A549 (cell line): ENCODE measurements around the gene GALNT15. TPM values are rescaled to one million over a fixed set of nuclear protein-coding genes. Genes with fewer than 3 reads are reported as not detected.
A peak's percentile ranks its signal among the peaks of the same experiment; 100 is the strongest.

Experiments used
- ATAC-seq, 2 experiments: fragments of 200-7000 bp in 1 of 2; fragments of >200 bp in 1 of 2; cut with Nextera tagmentation in 1 of 2; cut with Tn5 transposase in 1 of 2; 3 replicates each; pipeline versions ENCODE4 v1.8.0 to v1.9.1; 2018 to 2020; ENCODE audit warnings: mild to moderate bottlenecking in 1 of 2, moderate library complexity in 1 of 2
- CTCF ChIA-PET: fragments of 300-600 bp; sonication (Branson Sonifier 250); formaldehyde crosslinking; extraction: SDS; loops from one replicate; lab custom pipeline; 2021; ENCODE audit warnings: antibody characterized with exemption, inconsistent platforms; lab: Yijun Ruan, JAX
- POLR2A ChIA-PET: fragments of 350-600 bp; formaldehyde crosslinking; extraction: SDS; loops from one replicate; lab custom pipeline; 2021; ENCODE audit warnings: antibody characterized with exemption, inconsistent platforms; lab: Yijun Ruan, JAX
- DNase-seq, 2 experiments: peaks; one replicate each; pipeline versions ENCODE4 v3.0.0 to v3.0.0-alpha.2; 2011 to 2016; ENCODE audit warnings: low read depth in 1 of 2, low spot score in 1 of 2
- FAIRE-seq: peaks from 2 replicates; lab custom pipeline; 2011; peaks lifted over from hg19 to GRCh38; lab: Jason Lieb, UNC
- H3K27ac ChIP-seq, 2 experiments: fragments of >200 bp; sonication (Bioruptor Twin); formaldehyde crosslinking; 3 replicates each; pipeline ENCODE4 v1.5.1; 2016 to 2017
- H3K4me1 ChIP-seq: fragments of >200 bp; sonication (Bioruptor Twin); formaldehyde crosslinking; 3 replicates; pipeline ENCODE4 v1.6.1; 2016
- H3K4me2 ChIP-seq: fragments of >200 bp; sonication (Bioruptor Twin); formaldehyde crosslinking; 3 replicates; pipeline ENCODE4 v1.6.1; 2016
- H3K4me3 ChIP-seq: fragments of >200 bp; sonication (Bioruptor Twin); formaldehyde crosslinking; 3 replicates; pipeline ENCODE4 v1.5.1; 2016
- H3K9me3 ChIP-seq: fragments of >200 bp; sonication (Bioruptor Twin); formaldehyde crosslinking; 3 replicates; pipeline ENCODE4 v1.6.1; 2016
- BHLHE40 ChIP-seq: IDR thresholded peaks from 2 replicates; pipeline ENCODE4 v1.6.1; 2012; ENCODE audit warnings: low read depth, low read length, inconsistent platforms
- CEBPB ChIP-seq, 2 experiments: fragments of >200 bp in 1 of 2; sonication (Bioruptor Twin) in 1 of 2; formaldehyde crosslinking in 1 of 2; IDR thresholded peaks; 2 replicates each; pipeline ENCODE4 v1.6.1; 2012 to 2016
- EHF ChIP-seq: fragments of 250-450 bp; sonication (Bioruptor Pico); IDR thresholded peaks from 2 replicates; pipeline ENCODE4 v1.5.0; 2020; ENCODE audit warnings: mild to moderate bottlenecking
- EP300 ChIP-seq, 2 experiments: fragments of >200 bp; sonication (Bioruptor Twin); formaldehyde crosslinking; IDR thresholded peaks; 2 replicates in 1 of 2; 3 replicates in 1 of 2; pipeline ENCODE4 v1.6.1; 2016 to 2017
- FOSL2 ChIP-seq, 2 experiments: fragments of 450-650 bp in 1 of 2; fragments of >200 bp in 1 of 2; sonication (Bioruptor Twin) in 1 of 2; formaldehyde crosslinking; IDR thresholded peaks; 2 replicates each; pipeline versions ENCODE4 v1.5.0 to v1.6.1; 2016 to 2020; ENCODE audit warnings: mild to moderate bottlenecking in 1 of 2, moderate library complexity in 1 of 2
- GATA3 ChIP-seq: IDR thresholded peaks from 2 replicates; pipeline ENCODE4 v1.6.1; 2012; ENCODE audit warnings: borderline replicate concordance
- HEYL ChIP-seq: fragments of 250-450 bp; sonication (Bioruptor Pico); IDR thresholded peaks from 2 replicates; pipeline ENCODE4 v1.8.0; 2021; ENCODE audit warnings: mild to moderate bottlenecking, moderate library complexity
- HOXB13 ChIP-seq: fragments of 250-450 bp; sonication (Bioruptor Pico); IDR thresholded peaks from 2 replicates; pipeline ENCODE4 v1.5.0; 2020; ENCODE audit warnings: low read depth, mild to moderate bottlenecking, moderate library complexity
- HOXB5 ChIP-seq: fragments of 250-450 bp; sonication (Bioruptor Pico); IDR thresholded peaks from 2 replicates; pipeline ENCODE4 v1.5.0; 2020; ENCODE audit warnings: mild to moderate bottlenecking, moderate library complexity
- JUN ChIP-seq, 2 experiments: fragments of >200 bp; sonication (Bioruptor Twin); formaldehyde crosslinking; IDR thresholded peaks; 2 replicates in 1 of 2; 3 replicates in 1 of 2; pipeline ENCODE4 v1.6.1; 2016 to 2017
- JUNB ChIP-seq: fragments of >200 bp; sonication (Bioruptor Twin); formaldehyde crosslinking; IDR thresholded peaks from 2 replicates; pipeline ENCODE4 v1.6.1; 2016
- MAFK ChIP-seq: fragments of 450-650 bp; IDR thresholded peaks from 2 replicates; pipeline ENCODE4 v1.6.1; 2014; ENCODE audit not compliant: partially characterized antibody
- NR3C1 ChIP-seq: fragments of >200 bp; sonication (Bioruptor Twin); formaldehyde crosslinking; IDR thresholded peaks from 3 replicates; pipeline ENCODE4 v1.6.1; 2017
- POLR2AphosphoS2 ChIP-seq: conservative IDR thresholded peaks from 2 replicates; pipeline ENCODE4 v1.6.1; 2012; ENCODE audit warnings: low read length, improper control_type of control experiment, inconsistent platforms
- RAD21 ChIP-seq, 2 experiments: fragments of >200 bp in 1 of 2; sonication (Bioruptor Twin) in 1 of 2; formaldehyde crosslinking in 1 of 2; IDR thresholded peaks in 1 of 2; conservative IDR thresholded peaks in 1 of 2; 2 replicates in 1 of 2; 3 replicates in 1 of 2; pipeline ENCODE4 v1.6.1; 2012 to 2018; ENCODE audit warnings: inconsistent platforms in 1 of 2
- RNF2 ChIP-seq: fragments of 200-600 bp; sonication (generic); IDR thresholded peaks from 2 replicates; pipeline ENCODE4 v1.6.1; 2016; ENCODE audit warnings: low read depth, mild to moderate bottlenecking, antibody characterized with exemption, moderate library complexity, borderline replicate concordance
- SREBF2 ChIP-seq: fragments of 450-650 bp; IDR thresholded peaks from 2 replicates; pipeline ENCODE4 v1.6.1; 2014; ENCODE audit warnings: mild to moderate bottlenecking, moderate library complexity
- WGBS: methylation state at CpG from one replicate; pipeline ENCODE4 v1.1.6; 2017; ENCODE audit errors: missing lambda C conversion rate; 5-methylcytosine and 5-hydroxymethylcytosine counted together
- polyA plus RNA-seq, 4 experiments: library from polyadenylated mRNA; depleted of rRNA in 3 of 4; stranded (reverse); fragments of >200 nt; fragmentation: RNase III in 1 of 4; extraction: RNeasy Plus Mini Kit Qiagen cat#74134 plus additional on column Dnase treatment in 1 of 4; gene quantifications; 2 replicates in 3 of 4; 3 replicates in 1 of 4; pipeline ENCODE4 v1.2.3, GENCODE V29; 2011 to 2017
- TF ChIP-seq, protein P1 (sequence below): IDR thresholded peaks from 2 replicates; pipeline ENCODE4 v1.6.1; 2012
- TF ChIP-seq, protein P2 (sequence below): IDR thresholded peaks from 2 replicates; pipeline ENCODE4 v1.6.1; 2012
- TF ChIP-seq, protein P3 (sequence below): fragments of >200 bp; sonication (Bioruptor Twin); formaldehyde crosslinking; IDR thresholded peaks from 3 replicates; pipeline ENCODE4 v1.6.1; 2016
- TF ChIP-seq, protein P4 (sequence below): fragments of 250-450 bp; sonication (Bioruptor Pico); IDR thresholded peaks from 2 replicates; pipeline ENCODE4 v1.5.0; 2020; ENCODE audit warnings: low read depth, mild to moderate bottlenecking, moderate library complexity
- TF ChIP-seq, protein P5 (sequence below): fragments of 450-650 bp; IDR thresholded peaks from 2 replicates; pipeline ENCODE4 v1.6.1; 2014; ENCODE audit warnings: antibody characterized with exemption
- TF ChIP-seq, protein P6 (sequence below): fragments of 250-450 bp; sonication (Bioruptor Pico); IDR thresholded peaks from 2 replicates; pipeline ENCODE4 v1.5.0; 2021; ENCODE audit warnings: mild to moderate bottlenecking, moderate library complexity, borderline replicate concordance

Gene GALNT15
- polyA plus RNA-seq, 2 of the 4 experiments (the other 2 are of a cell fraction): 0.04 TPM; not detected in 1

DNA sequence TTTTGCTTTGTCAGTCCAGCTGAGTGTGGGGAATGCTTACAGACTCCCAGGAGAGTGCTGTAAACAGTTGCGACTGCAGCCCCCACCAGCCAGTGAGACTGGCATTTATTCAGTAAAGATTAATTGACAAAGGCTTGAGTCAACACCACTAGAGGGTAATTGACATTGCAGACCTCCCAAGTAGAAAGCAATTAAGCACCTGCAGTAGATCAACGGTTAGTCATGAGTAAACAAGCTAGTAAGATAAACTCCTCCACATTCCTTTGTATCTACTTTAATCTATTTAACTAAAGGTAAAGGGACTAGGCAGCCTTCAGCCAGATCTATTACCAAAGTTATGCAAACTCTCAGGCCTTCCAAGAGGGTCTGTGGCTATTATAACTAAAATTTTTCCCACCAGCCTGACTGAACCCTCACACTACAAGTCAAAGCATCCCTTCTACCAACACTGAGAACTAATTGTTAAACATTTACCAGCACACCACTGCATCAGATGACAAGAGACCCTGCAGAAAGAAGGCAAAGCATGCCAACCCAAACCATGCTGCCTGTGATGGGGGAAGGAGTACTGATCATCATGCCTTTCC lies 30.5 kb upstream of the GALNT15 start:
- DNase-seq: peak in 1 of 2 experiments; percentile 85
- peak; percentile 65 to 83 for ATAC-seq
- peak overlapping the region; percentile 71 to 78 for H3K27ac ChIP-seq
- H3K4me1 ChIP-seq: peaks cover 47% of the 10 kb centered on the region
- ChIA-PET CTCF (interaction anchor here (0.9 to 3.4 kb wide), 5 partner anchors 13 to 84 kb away, joined by 3 to 15 read pairs (median 5); no protein-coding TSS in a partner anchor), POLR2A (no interaction called here)
- H3K9me3 ChIP-seq: no peaks in the 10 kb centered on the region
- no peak overlapping the region for H3K4me3 ChIP-seq
- TF ChIP-seq, protein P1, sequence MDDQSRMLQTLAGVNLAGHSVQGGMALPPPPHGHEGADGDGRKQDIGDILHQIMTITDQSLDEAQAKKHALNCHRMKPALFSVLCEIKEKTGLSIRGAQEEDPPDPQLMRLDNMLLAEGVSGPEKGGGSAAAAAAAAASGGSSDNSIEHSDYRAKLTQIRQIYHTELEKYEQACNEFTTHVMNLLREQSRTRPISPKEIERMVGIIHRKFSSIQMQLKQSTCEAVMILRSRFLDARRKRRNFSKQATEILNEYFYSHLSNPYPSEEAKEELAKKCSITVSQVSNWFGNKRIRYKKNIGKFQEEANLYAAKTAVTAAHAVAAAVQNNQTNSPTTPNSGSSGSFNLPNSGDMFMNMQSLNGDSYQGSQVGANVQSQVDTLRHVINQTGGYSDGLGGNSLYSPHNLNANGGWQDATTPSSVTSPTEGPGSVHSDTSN: 0 out of 2 replicates have a peak, but pooled peaks have one; percentile 42
- TF ChIP-seq, protein P2, sequence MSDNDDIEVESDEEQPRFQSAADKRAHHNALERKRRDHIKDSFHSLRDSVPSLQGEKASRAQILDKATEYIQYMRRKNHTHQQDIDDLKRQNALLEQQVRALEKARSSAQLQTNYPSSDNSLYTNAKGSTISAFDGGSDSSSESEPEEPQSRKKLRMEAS: peak; percentile 76
- TF ChIP-seq GATA3: peak; percentile 92
- TF ChIP-seq EP300 (IDR thresholded peaks at IDR 0.05): peak; percentile 75 to 85; a peak in 4 of 5 replicates
- TF ChIP-seq RAD21 (conservative IDR thresholded peaks at IDR 0.05 in 1 of 2, IDR thresholded peaks at IDR 0.05 in 1 of 2): peak in 1 of 2 experiments; percentile 32; a peak in 2 of 5 replicates
- no peak for TF ChIP-seq FOSL2 (IDR thresholded peaks at IDR 0.05)
- peak; percentile 43; the same call in 1 of the 2 replicates for TF ChIP-seq FOSL2 (CRISPR knock-in tag; IDR thresholded peaks at IDR 0.05)
- no peak for TF ChIP-seq RNF2
- peak; percentile 72 for TF ChIP-seq JUNB
- no peak for TF ChIP-seq BHLHE40
- peak; percentile 23; the same call in 1 of the 2 replicates for TF ChIP-seq HOXB13 (CRISPR knock-in tag)
- TF ChIP-seq MAFK: no peak
- TF ChIP-seq, protein P3, sequence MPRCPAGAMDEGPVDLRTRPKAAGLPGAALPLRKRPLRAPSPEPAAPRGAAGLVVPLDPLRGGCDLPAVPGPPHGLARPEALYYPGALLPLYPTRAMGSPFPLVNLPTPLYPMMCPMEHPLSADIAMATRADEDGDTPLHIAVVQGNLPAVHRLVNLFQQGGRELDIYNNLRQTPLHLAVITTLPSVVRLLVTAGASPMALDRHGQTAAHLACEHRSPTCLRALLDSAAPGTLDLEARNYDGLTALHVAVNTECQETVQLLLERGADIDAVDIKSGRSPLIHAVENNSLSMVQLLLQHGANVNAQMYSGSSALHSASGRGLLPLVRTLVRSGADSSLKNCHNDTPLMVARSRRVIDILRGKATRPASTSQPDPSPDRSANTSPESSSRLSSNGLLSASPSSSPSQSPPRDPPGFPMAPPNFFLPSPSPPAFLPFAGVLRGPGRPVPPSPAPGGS: peak; percentile 53; the same call in 1 of the 3 replicates
- peak; percentile 77 to 89 for TF ChIP-seq JUN (IDR thresholded peaks at IDR 0.05)
- TF ChIP-seq POLR2AphosphoS2: no peak
- TF ChIP-seq HOXB5 (CRISPR knock-in tag): peak; percentile 61; the same call in 1 of the 2 replicates
- TF ChIP-seq CEBPB (IDR thresholded peaks at IDR 0.05): peak in 1 of 2 experiments; percentile 57; a peak in 1 of 4 replicates
- TF ChIP-seq, protein P4, sequence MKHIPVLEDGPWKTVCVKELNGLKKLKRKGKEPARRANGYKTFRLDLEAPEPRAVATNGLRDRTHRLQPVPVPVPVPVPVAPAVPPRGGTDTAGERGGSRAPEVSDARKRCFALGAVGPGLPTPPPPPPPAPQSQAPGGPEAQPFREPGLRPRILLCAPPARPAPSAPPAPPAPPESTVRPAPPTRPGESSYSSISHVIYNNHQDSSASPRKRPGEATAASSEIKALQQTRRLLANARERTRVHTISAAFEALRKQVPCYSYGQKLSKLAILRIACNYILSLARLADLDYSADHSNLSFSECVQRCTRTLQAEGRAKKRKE (CRISPR knock-in tag): no peak
- H3K4me2 ChIP-seq: peak overlapping the region; percentile 68
- 1% methylated on average over 2 of the region's 2 CpGs for WGBS
- no peak for FAIRE-seq

DNA sequence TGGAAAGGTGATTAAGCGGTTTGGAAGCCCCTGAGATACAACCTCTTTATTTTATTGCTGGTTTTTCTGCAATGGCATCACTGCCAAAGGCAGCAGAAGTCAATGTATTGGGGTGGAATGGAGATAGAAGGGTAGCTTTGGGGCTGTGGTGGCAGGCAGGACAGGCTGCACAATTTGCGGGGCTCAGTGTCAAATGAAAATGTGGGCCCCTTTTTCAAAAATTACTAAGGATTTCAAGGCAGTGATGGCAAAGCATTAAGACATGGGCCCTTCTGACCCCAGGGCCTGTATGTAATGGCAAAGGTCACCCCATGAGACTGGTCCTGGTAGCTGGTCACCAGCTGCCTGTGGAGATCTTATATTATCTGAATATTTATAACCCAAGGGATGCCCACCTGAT lies 29.3 kb upstream of the GALNT15 start:
- Histone ChIP-seq H3K9me3 (no peaks in the 10 kb centered on the region), H3K4me2 (peak overlapping the region; percentile 68; the same call in 2 of the 3 replicates), H3K4me1 (peaks cover 50% of the 10 kb centered on the region), H3K27ac (peak overlapping the region; percentile 71 to 78), H3K4me3 (no peak overlapping the region)
- no peak for FAIRE-seq
- WGBS: 100% methylated on average over 2 of the region's 2 CpGs
- TF ChIP-seq, protein P5, sequence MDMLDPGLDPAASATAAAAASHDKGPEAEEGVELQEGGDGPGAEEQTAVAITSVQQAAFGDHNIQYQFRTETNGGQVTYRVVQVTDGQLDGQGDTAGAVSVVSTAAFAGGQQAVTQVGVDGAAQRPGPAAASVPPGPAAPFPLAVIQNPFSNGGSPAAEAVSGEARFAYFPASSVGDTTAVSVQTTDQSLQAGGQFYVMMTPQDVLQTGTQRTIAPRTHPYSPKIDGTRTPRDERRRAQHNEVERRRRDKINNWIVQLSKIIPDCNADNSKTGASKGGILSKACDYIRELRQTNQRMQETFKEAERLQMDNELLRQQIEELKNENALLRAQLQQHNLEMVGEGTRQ: no peak
- no peak for TF ChIP-seq CEBPB (IDR thresholded peaks at IDR 0.05)
- TF ChIP-seq HEYL (CRISPR knock-in tag): no peak
- no peak for TF ChIP-seq HOXB5 (CRISPR knock-in tag)
- TF ChIP-seq SREBF2: no peak
- no peak for TF ChIP-seq NR3C1
- TF ChIP-seq FOSL2 (IDR thresholded peaks at IDR 0.05): no peak
- TF ChIP-seq FOSL2 (CRISPR knock-in tag; IDR thresholded peaks at IDR 0.05): no peak
- no peak for TF ChIP-seq EHF
- TF ChIP-seq, protein P6, sequence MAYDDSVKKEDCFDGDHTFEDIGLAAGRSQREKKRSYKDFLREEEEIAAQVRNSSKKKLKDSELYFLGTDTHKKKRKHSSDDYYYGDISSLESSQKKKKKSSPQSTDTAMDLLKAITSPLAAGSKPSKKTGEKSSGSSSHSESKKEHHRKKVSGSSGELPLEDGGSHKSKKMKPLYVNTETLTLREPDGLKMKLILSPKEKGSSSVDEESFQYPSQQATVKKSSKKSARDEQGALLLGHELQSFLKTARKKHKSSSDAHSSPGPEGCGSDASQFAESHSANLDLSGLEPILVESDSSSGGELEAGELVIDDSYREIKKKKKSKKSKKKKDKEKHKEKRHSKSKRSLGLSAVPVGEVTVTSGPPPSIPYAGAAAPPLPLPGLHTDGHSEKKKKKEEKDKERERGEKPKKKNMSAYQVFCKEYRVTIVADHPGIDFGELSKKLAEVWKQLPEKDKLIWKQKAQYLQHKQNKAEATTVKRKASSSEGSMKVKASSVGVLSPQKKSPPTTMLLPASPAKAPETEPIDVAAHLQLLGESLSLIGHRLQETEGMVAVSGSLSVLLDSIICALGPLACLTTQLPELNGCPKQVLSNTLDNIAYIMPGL (CRISPR knock-in tag): no peak
- no peak for ATAC-seq
- ChIA-PET POLR2A (no interaction called here), CTCF (interaction anchor here (0.7 to 3.4 kb wide), 4 partner anchors 21 to 96 kb away, joined by 3 to 15 read pairs (median 6); no protein-coding TSS in a partner anchor)
- no peak for DNase-seq
